A549 (cell line): ENCODE results near the gene SLC38A2. TPM values are rescaled to one million over a fixed set of nuclear protein-coding genes. Genes with fewer than 3 reads are reported as not detected.

Experiments used
- ATAC-seq, 2 experiments: fragments of 200-7000 bp in 1 of 2; fragments of >200 bp in 1 of 2; cut with Nextera tagmentation in 1 of 2; cut with Tn5 transposase in 1 of 2; 3 replicates each; pipeline versions ENCODE4 v1.8.0 to v1.9.1; 2018 to 2020; ENCODE audit warnings: mild to moderate bottlenecking in 1 of 2, moderate library complexity in 1 of 2
- CTCF ChIA-PET: fragments of 300-600 bp; sonication (Branson Sonifier 250); formaldehyde crosslinking; extraction: SDS; loops from one replicate; lab custom pipeline; 2021; ENCODE audit warnings: antibody characterized with exemption, inconsistent platforms; lab: Yijun Ruan, JAX
- POLR2A ChIA-PET: fragments of 350-600 bp; formaldehyde crosslinking; extraction: SDS; loops from one replicate; lab custom pipeline; 2021; ENCODE audit warnings: antibody characterized with exemption, inconsistent platforms; lab: Yijun Ruan, JAX
- DNase-seq, 2 experiments: peaks; one replicate each; pipeline versions ENCODE4 v3.0.0 to v3.0.0-alpha.2; 2011 to 2016; ENCODE audit warnings: low read depth in 1 of 2, low spot score in 1 of 2
- FAIRE-seq: peaks from 2 replicates; lab custom pipeline; 2011; peaks lifted over from hg19 to GRCh38; lab: Jason Lieb, UNC
- H3K27ac ChIP-seq, 2 experiments: fragments of >200 bp; sonication (Bioruptor Twin); formaldehyde crosslinking; 3 replicates each; pipeline ENCODE4 v1.5.1; 2016 to 2017
- H3K4me1 ChIP-seq: fragments of >200 bp; sonication (Bioruptor Twin); formaldehyde crosslinking; 3 replicates; pipeline ENCODE4 v1.6.1; 2016
- H3K4me2 ChIP-seq: fragments of >200 bp; sonication (Bioruptor Twin); formaldehyde crosslinking; 3 replicates; pipeline ENCODE4 v1.6.1; 2016
- H3K4me3 ChIP-seq: fragments of >200 bp; sonication (Bioruptor Twin); formaldehyde crosslinking; 3 replicates; pipeline ENCODE4 v1.5.1; 2016
- H3K9me3 ChIP-seq: fragments of >200 bp; sonication (Bioruptor Twin); formaldehyde crosslinking; 3 replicates; pipeline ENCODE4 v1.6.1; 2016
- CHD2 ChIP-seq: fragments of 150-350 bp; IDR thresholded peaks from 2 replicates; pipeline ENCODE4 v1.6.1; 2014; ENCODE audit warnings: low read length; ENCODE audit not compliant: partially characterized antibody
- ESRRA ChIP-seq: fragments of 150-350 bp; IDR thresholded peaks from 2 replicates; pipeline ENCODE4 v1.6.1; 2014; ENCODE audit warnings: mild to moderate bottlenecking, low read length, borderline replicate concordance
- FOSB ChIP-seq: fragments of 250-450 bp; sonication (Bioruptor Pico); IDR thresholded peaks from 2 replicates; pipeline ENCODE4 v1.5.0; 2020; ENCODE audit warnings: mild to moderate bottlenecking, moderate library complexity
- GATA3 ChIP-seq: IDR thresholded peaks from 2 replicates; pipeline ENCODE4 v1.6.1; 2012; ENCODE audit warnings: borderline replicate concordance
- HOXA7 ChIP-seq: fragments of 250-450 bp; sonication (Bioruptor Pico); IDR thresholded peaks from 2 replicates; pipeline ENCODE4 v1.5.0; 2020; ENCODE audit warnings: mild to moderate bottlenecking, moderate library complexity
- JUNB ChIP-seq: fragments of >200 bp; sonication (Bioruptor Twin); formaldehyde crosslinking; IDR thresholded peaks from 2 replicates; pipeline ENCODE4 v1.6.1; 2016
- MAFK ChIP-seq: fragments of 450-650 bp; IDR thresholded peaks from 2 replicates; pipeline ENCODE4 v1.6.1; 2014; ENCODE audit not compliant: partially characterized antibody
- MAZ ChIP-seq: fragments of 150-350 bp; IDR thresholded peaks from 2 replicates; pipeline ENCODE4 v1.6.1; 2014; ENCODE audit warnings: antibody characterized with exemption, low read depth, low read length, borderline replicate concordance
- NFE2L2 ChIP-seq: fragments of 150-350 bp; conservative IDR thresholded peaks from 2 replicates; pipeline ENCODE4 v1.6.1; 2014; ENCODE audit warnings: low read length
- NR3C1 ChIP-seq: fragments of >200 bp; sonication (Bioruptor Twin); formaldehyde crosslinking; IDR thresholded peaks from 3 replicates; pipeline ENCODE4 v1.6.1; 2017
- RARB ChIP-seq: fragments of 250-450 bp; sonication (Bioruptor Pico); IDR thresholded peaks from 2 replicates; pipeline ENCODE4 v1.8.0; 2021; ENCODE audit warnings: mild to moderate bottlenecking, moderate library complexity
- SMC3 ChIP-seq: fragments of >200 bp; sonication (Bioruptor Twin); formaldehyde crosslinking; IDR thresholded peaks from 3 replicates; pipeline ENCODE4 v1.6.1; 2018; ENCODE audit warnings: inconsistent platforms
- TFCP2L1 ChIP-seq: fragments of 250-450 bp; sonication (Bioruptor Pico); IDR thresholded peaks from 2 replicates; pipeline ENCODE4 v1.5.0; 2021; ENCODE audit warnings: mild to moderate bottlenecking
- ZFP36 ChIP-seq: fragments of 450-650 bp; IDR thresholded peaks from 2 replicates; pipeline ENCODE4 v1.6.1; 2014; ENCODE audit warnings: borderline replicate concordance; ENCODE audit not compliant: partially characterized antibody
- ZSCAN20 ChIP-seq: fragments of 250-450 bp; sonication (Bioruptor Pico); IDR thresholded peaks from 2 replicates; pipeline ENCODE4 v1.8.0; 2022; ENCODE audit warnings: mild to moderate bottlenecking, moderate library complexity
- WGBS: methylation state at CpG from one replicate; pipeline ENCODE4 v1.1.6; 2017; ENCODE audit errors: missing lambda C conversion rate; 5-methylcytosine and 5-hydroxymethylcytosine counted together
- polyA plus RNA-seq, 4 experiments: library from polyadenylated mRNA; depleted of rRNA in 3 of 4; stranded (reverse); fragments of >200 nt; fragmentation: RNase III in 1 of 4; extraction: RNeasy Plus Mini Kit Qiagen cat#74134 plus additional on column Dnase treatment in 1 of 4; gene quantifications; 2 replicates in 3 of 4; 3 replicates in 1 of 4; pipeline ENCODE4 v1.2.3, GENCODE V29; 2011 to 2017
- TF ChIP-seq, protein P1 (sequence below): fragments of 250-450 bp; sonication (Bioruptor Pico); IDR thresholded peaks from 2 replicates; pipeline ENCODE4 v1.5.0; 2021; ENCODE audit warnings: mild to moderate bottlenecking, moderate library complexity, borderline replicate concordance
- TF ChIP-seq, protein P2 (sequence below): IDR thresholded peaks from 2 replicates; pipeline ENCODE4 v1.6.1; 2012

SLC38A2 gene
- polyA plus RNA-seq, 2 of the 4 experiments (the other 2 are of a cell fraction) = 187 to 519 TPM

DNA sequence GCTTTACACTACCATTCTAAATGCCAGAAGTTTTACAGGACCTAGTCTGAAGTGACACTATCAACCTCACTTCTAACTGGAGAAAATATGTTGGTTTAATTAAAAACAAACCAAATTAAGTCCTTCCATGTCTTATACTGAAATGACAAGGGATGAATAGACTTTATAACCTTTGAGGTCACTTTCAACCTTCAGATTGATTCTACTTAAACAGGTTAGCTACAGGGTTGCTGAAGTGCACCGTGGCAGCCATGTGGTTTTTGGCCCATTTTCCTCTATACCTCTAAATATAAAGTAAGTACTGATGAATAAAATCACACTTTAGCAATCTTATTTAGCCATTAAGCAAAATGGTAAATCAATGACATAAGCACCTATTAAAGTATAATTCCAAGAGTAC lies 3.9 kb downstream of the SLC38A2 start:
- no peak for FAIRE-seq
- no peak for ATAC-seq
- 53% methylated on average over 1 of the region's 1 CpG for WGBS
- H3K9me3 ChIP-seq = no peaks in the 10 kb centered on the region
- H3K27ac ChIP-seq = peak overlapping the region in 1 of 2 experiments; percentile 100; a peak in 2 of 6 replicates
- H3K4me1 ChIP-seq = peaks cover 64% of the 10 kb centered on the region
- TF ChIP-seq MAFK = no peak
- TF ChIP-seq NFE2L2 = no peak
- no peak for TF ChIP-seq CHD2
- TF ChIP-seq ZSCAN20 (CRISPR knock-in tag) = peak; percentile 30; the same call in 1 of the 2 replicates
- TF ChIP-seq HOXA7 (CRISPR knock-in tag) = no peak
- TF ChIP-seq SMC3 = no peak
- no peak for TF ChIP-seq ZFP36
- peak overlapping the region; percentile 85 for H3K4me2 ChIP-seq
- CTCF ChIA-PET = interaction anchor here (1.0 kb wide), 1 partner anchor 566 kb away, joined by 3 read pairs; no protein-coding TSS in a partner anchor
- POLR2A ChIA-PET = interaction anchor here (0.9 to 1.0 kb wide), 2 partner anchors 9 to 100 kb away, joined by 4 to 5 read pairs; partner anchors contain the start of gene SLC38A1
- DNase-seq = no peak
- H3K4me3 ChIP-seq = peak overlapping the region; percentile 91

DNA sequence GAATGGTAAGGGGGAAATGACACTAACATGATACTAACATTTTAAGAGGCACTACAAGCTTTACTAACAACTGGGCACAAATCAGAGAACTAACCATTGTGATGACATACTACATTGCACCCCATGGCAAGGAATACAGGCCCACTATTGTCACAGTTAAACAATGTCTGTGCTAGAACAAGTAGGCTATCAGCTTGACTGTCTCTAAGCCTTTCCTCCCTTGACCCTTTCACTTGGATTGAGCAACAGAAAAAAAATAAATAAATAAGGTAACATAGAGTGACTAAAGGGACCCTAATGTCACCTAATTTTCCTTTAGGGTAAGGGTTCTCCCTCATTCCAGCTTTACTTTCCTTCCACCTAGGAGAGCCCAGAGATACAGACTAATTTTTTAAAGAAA lies 4.4 kb downstream of the SLC38A2 start:
- DNase-seq (no peak), FAIRE-seq (no peak), ATAC-seq (no peak)
- H3K4me2 ChIP-seq = peak overlapping the region; percentile 85
- peaks cover 67% of the 10 kb centered on the region for H3K4me1 ChIP-seq
- peak overlapping the region in 1 of 2 experiments; percentile 100; a peak in 3 of 6 replicates for H3K27ac ChIP-seq
- ChIA-PET POLR2A (interaction anchor here (0.9 to 1.0 kb wide), 2 partner anchors 9 to 100 kb away, joined by 4 to 5 read pairs; partner anchors contain the start of gene SLC38A1), CTCF (interaction anchor here (0.6 to 1.0 kb wide), 5 partner anchors 12 to 567 kb away, joined by 3 read pairs; no protein-coding TSS in a partner anchor)
- TF ChIP-seq TFCP2L1 (CRISPR knock-in tag) = peak; percentile 85; the same call in 1 of the 2 replicates
- no peak for TF ChIP-seq JUNB
- no peak for TF ChIP-seq NR3C1
- peak; percentile 62; the same call in 1 of the 2 replicates for TF ChIP-seq FOSB
- no peaks in the 10 kb centered on the region for H3K9me3 ChIP-seq
- peak overlapping the region; percentile 91 for H3K4me3 ChIP-seq

DNA sequence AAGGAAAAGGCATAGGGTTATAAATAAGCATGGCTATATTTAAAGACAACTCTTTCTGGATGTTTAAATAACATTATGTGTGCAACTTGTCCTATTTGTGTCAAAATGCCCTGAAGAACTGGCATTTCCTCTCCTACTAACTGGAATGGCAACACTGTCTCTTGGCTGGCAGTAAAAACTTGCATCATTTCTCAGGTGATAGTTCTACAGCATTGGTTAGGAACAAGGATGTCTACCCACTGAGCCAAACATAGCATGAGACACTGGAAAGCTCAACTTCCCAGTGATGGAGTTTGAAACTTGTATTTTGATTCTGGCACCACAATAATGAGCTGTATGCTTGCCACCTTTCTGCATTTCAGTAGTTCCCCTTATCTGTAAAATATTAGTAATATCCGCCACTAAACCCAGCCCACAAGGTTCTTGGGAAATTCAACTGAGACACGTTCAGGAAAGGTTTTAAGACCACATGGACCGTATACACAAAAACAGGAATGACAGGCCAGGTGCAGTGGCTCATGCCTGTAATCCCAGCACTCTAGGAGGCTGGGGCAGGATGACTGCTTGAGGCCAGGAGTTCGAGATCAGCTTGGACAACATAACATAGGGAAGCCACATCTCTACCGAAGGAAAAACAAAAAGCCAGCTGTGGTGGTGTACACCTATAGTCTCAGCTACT lies 5.1 kb downstream of the SLC38A2 start:
- 45% methylated on average over 5 of the region's 5 CpGs for WGBS
- H3K4me2 ChIP-seq = peak overlapping the region; percentile 85
- FAIRE-seq = no peak
- POLR2A ChIA-PET = interaction anchor here (0.9 to 1.0 kb wide), 3 partner anchors 8 to 157 kb away, joined by 3 to 5 read pairs (median 4); partner anchors contain the start of gene SLC38A1
- TF ChIP-seq TFCP2L1 (CRISPR knock-in tag) = 0 out of 2 replicates have a peak, but pooled peaks have one; percentile 47
- 0 out of 2 replicates have a peak, but pooled peaks have one; percentile 12 for TF ChIP-seq FOSB
- TF ChIP-seq NR3C1 = no peak
- peak; percentile 34; the same call in 1 of the 2 replicates for TF ChIP-seq RARB (CRISPR knock-in tag)
- TF ChIP-seq HOXA7 (CRISPR knock-in tag) = peak; percentile 70
- TF ChIP-seq GATA3 = no peak
- TF ChIP-seq, all 56 proteins: peak for 4
- ATAC-seq (no peak), DNase-seq (no peak)
- Histone ChIP-seq H3K27ac (peak overlapping the region in 1 of 2 experiments; percentile 34; a peak in 3 of 6 replicates), H3K9me3 (no peaks in the 10 kb centered on the region), H3K4me3 (peak overlapping the region; percentile 91), H3K4me1 (peaks cover 73% of the 10 kb centered on the region)
- CTCF ChIA-PET = interaction anchor here (0.8 to 1.0 kb wide), 3 partner anchors 13 to 243 kb away, joined by 3 read pairs; no protein-coding TSS in a partner anchor

DNA sequence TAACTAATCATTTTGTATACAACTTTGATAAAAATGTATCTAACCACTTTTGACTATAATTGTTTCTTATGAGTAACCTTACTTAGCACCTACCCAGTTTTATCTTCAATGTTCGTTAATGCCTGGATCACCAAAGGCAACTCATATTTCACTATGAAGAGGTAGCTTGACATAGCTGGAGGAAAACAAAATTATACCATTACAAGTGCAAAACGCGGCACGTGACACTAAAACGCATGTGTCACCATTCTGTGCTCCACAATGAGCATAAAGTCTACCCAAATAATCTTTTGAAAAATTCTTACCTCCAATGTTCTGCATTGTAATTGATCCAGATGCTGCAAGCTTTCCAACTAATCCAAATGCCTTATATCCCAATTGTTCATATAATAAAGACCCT lies 5.8 kb downstream of the SLC38A2 start:
- no peak for TF ChIP-seq NR3C1
- no peak for TF ChIP-seq MAZ
- no peak for TF ChIP-seq GATA3
- TF ChIP-seq ESRRA = no peak
- TF ChIP-seq, protein P1, sequence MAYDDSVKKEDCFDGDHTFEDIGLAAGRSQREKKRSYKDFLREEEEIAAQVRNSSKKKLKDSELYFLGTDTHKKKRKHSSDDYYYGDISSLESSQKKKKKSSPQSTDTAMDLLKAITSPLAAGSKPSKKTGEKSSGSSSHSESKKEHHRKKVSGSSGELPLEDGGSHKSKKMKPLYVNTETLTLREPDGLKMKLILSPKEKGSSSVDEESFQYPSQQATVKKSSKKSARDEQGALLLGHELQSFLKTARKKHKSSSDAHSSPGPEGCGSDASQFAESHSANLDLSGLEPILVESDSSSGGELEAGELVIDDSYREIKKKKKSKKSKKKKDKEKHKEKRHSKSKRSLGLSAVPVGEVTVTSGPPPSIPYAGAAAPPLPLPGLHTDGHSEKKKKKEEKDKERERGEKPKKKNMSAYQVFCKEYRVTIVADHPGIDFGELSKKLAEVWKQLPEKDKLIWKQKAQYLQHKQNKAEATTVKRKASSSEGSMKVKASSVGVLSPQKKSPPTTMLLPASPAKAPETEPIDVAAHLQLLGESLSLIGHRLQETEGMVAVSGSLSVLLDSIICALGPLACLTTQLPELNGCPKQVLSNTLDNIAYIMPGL (CRISPR knock-in tag) = no peak
- TF ChIP-seq, protein P2, sequence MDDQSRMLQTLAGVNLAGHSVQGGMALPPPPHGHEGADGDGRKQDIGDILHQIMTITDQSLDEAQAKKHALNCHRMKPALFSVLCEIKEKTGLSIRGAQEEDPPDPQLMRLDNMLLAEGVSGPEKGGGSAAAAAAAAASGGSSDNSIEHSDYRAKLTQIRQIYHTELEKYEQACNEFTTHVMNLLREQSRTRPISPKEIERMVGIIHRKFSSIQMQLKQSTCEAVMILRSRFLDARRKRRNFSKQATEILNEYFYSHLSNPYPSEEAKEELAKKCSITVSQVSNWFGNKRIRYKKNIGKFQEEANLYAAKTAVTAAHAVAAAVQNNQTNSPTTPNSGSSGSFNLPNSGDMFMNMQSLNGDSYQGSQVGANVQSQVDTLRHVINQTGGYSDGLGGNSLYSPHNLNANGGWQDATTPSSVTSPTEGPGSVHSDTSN = no peak
- DNase-seq = no peak
- CTCF ChIA-PET = interaction anchor here (0.6 to 1.4 kb wide), 4 partner anchors 17 to 251 kb away, joined by 3 to 4 read pairs (median 3); no protein-coding TSS in a partner anchor
- Histone ChIP-seq H3K9me3 (no peaks in the 10 kb centered on the region), H3K4me1 (peaks cover 80% of the 10 kb centered on the region), H3K4me3 (peak overlapping the region; percentile 91), H3K4me2 (peak overlapping the region; percentile 85), H3K27ac (no peak overlapping the region)
- no peak for FAIRE-seq
- no peak for ATAC-seq
- 67% methylated on average over 5 of the region's 5 CpGs for WGBS
- POLR2A ChIA-PET = interaction anchor here (1.0 kb wide), 1 partner anchor 157 kb away, joined by 3 read pairs; no protein-coding TSS in a partner anchor
